B cell (primary cell): Measurements from ENCODE around the gene DCHS2. TPM values are rescaled to one million over a fixed set of nuclear protein-coding genes. Genes with fewer than 3 reads are reported as not detected.
A peak's percentile ranks its signal among the peaks of the same experiment; 100 is the strongest.

Experiments
- ATAC-seq: fragments of 200-7000 bp; cut with Tn5 transposase; one replicate; pipeline ENCODE4 v1.10.0; 2021; ENCODE audit warnings: low read depth, mild to moderate bottlenecking, moderate number of reproducible peaks, moderate library complexity
- CTCF ChIA-PET: fragments of 350-600 bp; sonication (Branson Sonifier 250); formaldehyde crosslinking; loops from one replicate; lab custom pipeline; 2021; ENCODE audit warnings: antibody characterized with exemption, inconsistent platforms; lab: Charles Lee
- POLR2A ChIA-PET: fragments of 350-600 bp; sonication (Branson Sonifier 250); formaldehyde crosslinking; loops from one replicate; lab custom pipeline; 2021; ENCODE audit warnings: antibody characterized with exemption; lab: Charles Lee
- DNase-seq: peaks from one replicate; pipeline ENCODE4 v3.0.0; 2013
- H2AFZ ChIP-seq: 2 replicates; pipeline ENCODE4 v1.6.1; 2012; ENCODE audit warnings: mild to moderate bottlenecking, low read depth, low read length; ENCODE audit not compliant: insufficient read depth, poor library complexity, severe bottlenecking
- H3K27ac ChIP-seq, 2 donors: 1 replicate in 1 of 2; 2 replicates in 1 of 2; pipeline ENCODE4 v1.5.1; 2012 to 2013; ENCODE audit warnings: low read length in 2 of 2, mild to moderate bottlenecking in 2 of 2, moderate library complexity in 1 of 2
- H3K27me3 ChIP-seq, 4 experiments: fragments of 200-600 bp in 1 of 4; sonication (generic) in 1 of 4; replicated peaks in 1 of 4; 1 replicate in 2 of 4; 2 replicates in 2 of 4; pipeline versions ENCODE4 v1.6.1 to v1.7.0; 2013 to 2016; ENCODE audit warnings: low read length in 3 of 4, mild to moderate bottlenecking in 2 of 4, mixed read lengths in 1 of 4, moderate library complexity in 1 of 4; ENCODE audit not compliant: insufficient read depth in 4 of 4, control insufficient read depth in 3 of 4; ENCODE audit errors: control extremely low read depth in 1 of 4
- H3K36me3 ChIP-seq, 2 experiments: replicated peaks in 1 of 2; 1 replicate in 1 of 2; 2 replicates in 1 of 2; pipeline versions ENCODE4 v1.6.1 to v1.7.1; 2013; ENCODE audit warnings: low read length in 1 of 2; ENCODE audit not compliant: insufficient read depth in 2 of 2, control insufficient read depth in 1 of 2; ENCODE audit errors: control extremely low read depth in 1 of 2, extremely low read depth in 1 of 2
- H3K4me1 ChIP-seq, 2 donors: fragments of 200-600 bp in 1 of 2; sonication (generic) in 1 of 2; 1 replicate in 1 of 2; 2 replicates in 1 of 2; pipeline versions ENCODE4 v1.5.1 to v1.6.1; 2013 to 2017; ENCODE audit warnings: low read length in 2 of 2; ENCODE audit not compliant: control insufficient read depth in 2 of 2, insufficient read depth in 2 of 2
- H3K4me2 ChIP-seq: replicated peaks from 2 replicates; pipeline ENCODE3; 2012; ENCODE audit warnings: mild to moderate bottlenecking, low read depth, low read length; ENCODE audit not compliant: poor library complexity, severe bottlenecking
- H3K4me3 ChIP-seq, 5 experiments: fragments of 200-600 bp in 1 of 5; sonication (generic) in 1 of 5; 1 replicate in 3 of 5; 2 replicates in 2 of 5; pipeline versions ENCODE4 v1.5.1 to v1.7.0; 2011 to 2016; ENCODE audit warnings: low read length in 4 of 5, mild to moderate bottlenecking in 4 of 5, low read depth in 2 of 5, control low read depth in 1 of 5, moderate library complexity in 1 of 5; ENCODE audit not compliant: insufficient read depth in 1 of 5; ENCODE audit errors: control extremely low read depth in 1 of 5, extremely low read depth in 1 of 5
- H3K79me2 ChIP-seq: fragments of 200-600 bp; sonication (generic); one replicate; pipeline ENCODE4 v1.6.0; 2016; ENCODE audit warnings: low read length; ENCODE audit not compliant: control insufficient read depth, insufficient read depth
- H3K9ac ChIP-seq: fragments of 200-600 bp; sonication (generic); 2 replicates; pipeline ENCODE4 v1.6.1; 2017; ENCODE audit warnings: mild to moderate bottlenecking, low read length, moderate library complexity
- H3K9me3 ChIP-seq, 3 donors: one replicate each; pipeline versions ENCODE4 v1.6.1 to v1.7.1; 2013; ENCODE audit warnings: low read length in 2 of 3; ENCODE audit not compliant: control insufficient read depth in 2 of 3, insufficient read depth in 1 of 3; ENCODE audit errors: control extremely low read depth in 1 of 3
- H4K20me1 ChIP-seq: 2 replicates; pipeline ENCODE4 v1.6.0; 2012; ENCODE audit warnings: mild to moderate bottlenecking, low read length; ENCODE audit not compliant: insufficient read depth, control insufficient read depth, poor library complexity, severe bottlenecking
- H3K27ac Mint-ChIP-seq: one replicate; pipeline ENCODE4 v1.8.0; 2021; ENCODE audit warnings: mixed read lengths
- H3K27me3 Mint-ChIP-seq: one replicate; pipeline ENCODE4 v1.8.0; 2021; ENCODE audit warnings: mixed read lengths
- H3K4me1 Mint-ChIP-seq: one replicate; pipeline ENCODE4 v1.8.0; 2021; ENCODE audit warnings: mixed read lengths
- H3K4me3 Mint-ChIP-seq: one replicate; pipeline ENCODE4 v1.8.0; 2021; ENCODE audit warnings: mixed read lengths
- H3K9me3 Mint-ChIP-seq: one replicate; pipeline ENCODE4 v1.8.0; 2022; ENCODE audit warnings: mixed read lengths; ENCODE audit not compliant: insufficient read depth
- EZH2 ChIP-seq: IDR thresholded peaks from 2 replicates; pipeline ENCODE4 v1.6.1; 2012; ENCODE audit warnings: borderline replicate concordance, low read depth, mild to moderate bottlenecking, moderate library complexity, low read length; ENCODE audit not compliant: insufficient read depth, poor library complexity, severe bottlenecking
- WGBS: methylation state at CpG from one replicate; pipeline ENCODE4 v1.1.5; 2013; ENCODE audit warnings: missing lambda C conversion rate; ENCODE audit not compliant: insufficient coverage; 5-methylcytosine and 5-hydroxymethylcytosine counted together
- intact Hi-C: fragments of 100-400 bp; cut with micrococcal nuclease; formaldehyde crosslinking; loops from one replicate; pipeline ENCODE4 v1.10.0; 2022
- polyA plus RNA-seq: library from polyadenylated mRNA; depleted of rRNA; stranded (reverse); fragments of >200 nt; gene quantifications from 2 replicates; pipeline ENCODE4 v1.2.3, GENCODE V29; 2012
- total RNA-seq, 2 donors: library from RNA; stranded (reverse); fragments of 120-200 nt in 1 of 2; gene quantifications; 1 replicate in 1 of 2; 2 replicates in 1 of 2; pipeline versions ENCODE4 v1.2.3 to v1.2.4, GENCODE V29; 2013 to 2022
- TF ChIP-seq, protein P1 (sequence below): fragments of 200-600 bp; IDR thresholded peaks from one replicate; pipeline ENCODE4 v1.8.0; 2022; ENCODE audit warnings: antibody characterized with exemption, mild to moderate bottlenecking

Gene DCHS2
- total and polyA plus RNA-seq, 2 donors (not counting 1 experiment from before 2014, with no cell fraction given): 0.02 to 0.06 TPM

DNA sequence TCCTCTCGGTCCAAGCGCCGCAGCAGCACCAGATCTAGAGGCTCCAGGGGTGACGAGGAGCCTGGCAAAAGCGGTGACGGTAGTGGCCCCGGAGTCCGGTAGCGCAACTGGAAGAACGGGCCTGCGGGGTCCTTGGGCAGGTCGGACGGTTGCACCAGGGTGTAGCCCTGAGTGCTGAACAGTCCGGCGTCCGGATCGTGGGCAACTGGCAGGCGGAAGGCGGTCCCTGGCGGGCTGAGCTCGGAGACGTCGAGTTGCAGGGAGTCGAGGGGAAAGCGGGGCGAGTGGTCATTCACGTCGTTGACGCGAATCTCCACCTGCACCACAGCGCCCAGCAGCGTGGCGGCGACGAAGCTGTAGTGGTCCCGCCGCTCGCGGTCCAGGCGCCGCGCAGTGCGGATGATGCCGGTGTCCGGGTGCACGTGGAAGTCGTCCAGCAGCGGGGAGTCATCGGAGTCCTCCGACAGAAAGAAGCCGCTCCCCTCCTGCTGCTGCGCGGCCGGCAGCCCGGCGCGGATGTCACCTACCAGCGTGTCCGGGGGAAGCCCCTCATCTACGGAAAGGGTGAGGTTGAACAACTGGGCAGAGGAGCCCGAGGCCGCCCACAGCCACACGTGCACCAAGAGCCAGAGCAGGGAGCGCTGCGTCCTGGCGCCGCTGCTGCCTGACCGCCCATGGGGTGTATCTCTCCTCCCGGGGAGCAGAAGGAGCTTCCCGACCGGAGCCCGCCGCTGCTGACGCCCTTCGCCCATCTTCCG is 837 bp downstream of the DCHS2 start:
- no peak for TF ChIP-seq EZH2
- TF ChIP-seq, protein P1, sequence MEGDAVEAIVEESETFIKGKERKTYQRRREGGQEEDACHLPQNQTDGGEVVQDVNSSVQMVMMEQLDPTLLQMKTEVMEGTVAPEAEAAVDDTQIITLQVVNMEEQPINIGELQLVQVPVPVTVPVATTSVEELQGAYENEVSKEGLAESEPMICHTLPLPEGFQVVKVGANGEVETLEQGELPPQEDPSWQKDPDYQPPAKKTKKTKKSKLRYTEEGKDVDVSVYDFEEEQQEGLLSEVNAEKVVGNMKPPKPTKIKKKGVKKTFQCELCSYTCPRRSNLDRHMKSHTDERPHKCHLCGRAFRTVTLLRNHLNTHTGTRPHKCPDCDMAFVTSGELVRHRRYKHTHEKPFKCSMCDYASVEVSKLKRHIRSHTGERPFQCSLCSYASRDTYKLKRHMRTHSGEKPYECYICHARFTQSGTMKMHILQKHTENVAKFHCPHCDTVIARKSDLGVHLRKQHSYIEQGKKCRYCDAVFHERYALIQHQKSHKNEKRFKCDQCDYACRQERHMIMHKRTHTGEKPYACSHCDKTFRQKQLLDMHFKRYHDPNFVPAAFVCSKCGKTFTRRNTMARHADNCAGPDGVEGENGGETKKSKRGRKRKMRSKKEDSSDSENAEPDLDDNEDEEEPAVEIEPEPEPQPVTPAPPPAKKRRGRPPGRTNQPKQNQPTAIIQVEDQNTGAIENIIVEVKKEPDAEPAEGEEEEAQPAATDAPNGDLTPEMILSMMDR: no peak
- CTCF ChIA-PET: interaction anchor here (0.9 kb wide), 1 partner anchor 13 kb away, joined by 4 read pairs; no protein-coding TSS in a partner anchor
- POLR2A ChIA-PET: no interaction called here
- H2AFZ ChIP-seq: peak overlapping the region; percentile 70
- H4K20me1 ChIP-seq: no peaks in the 10 kb centered on the region
- peak overlapping the region; percentile 83 for H3K4me2 ChIP-seq
- H3K79me2 ChIP-seq: no peaks in the 10 kb centered on the region
- ATAC-seq: peak; percentile 70
- Mint-ChIP-seq H3K4me1 (peaks cover 27% of the 10 kb centered on the region), H3K9me3 (no peaks in the 10 kb centered on the region), H3K27ac (no peak overlapping the region), H3K4me3 (peak overlapping the region; percentile 91), H3K27me3 (peaks cover 62% of the 10 kb centered on the region)
- no peak overlapping the region for H3K27ac ChIP-seq
- peak; percentile 60 for DNase-seq
- H3K4me3 ChIP-seq: peak overlapping the region; percentile 33 to 71 (median 61)
- H3K9me3 ChIP-seq: peaks cover 0 to 22% (median 0%) of the 10 kb centered on the region in 3 donors
- peaks cover 17 to 23% of the 10 kb centered on the region in 2 donors for H3K4me1 ChIP-seq
- H3K9ac ChIP-seq: peak overlapping the region; percentile 61
- peaks cover 0 to 59% (median 27%) of the 10 kb centered on the region in 4 experiments for H3K27me3 ChIP-seq
- no peaks in the 10 kb centered on the region for H3K36me3 ChIP-seq
- intact Hi-C loops: loop anchor here (5.0 kb wide), 1 partner anchor 73 kb away; no protein-coding TSS in a partner anchor
- WGBS: 9% methylated on average over 76 of the region's 76 CpGs

DNA sequence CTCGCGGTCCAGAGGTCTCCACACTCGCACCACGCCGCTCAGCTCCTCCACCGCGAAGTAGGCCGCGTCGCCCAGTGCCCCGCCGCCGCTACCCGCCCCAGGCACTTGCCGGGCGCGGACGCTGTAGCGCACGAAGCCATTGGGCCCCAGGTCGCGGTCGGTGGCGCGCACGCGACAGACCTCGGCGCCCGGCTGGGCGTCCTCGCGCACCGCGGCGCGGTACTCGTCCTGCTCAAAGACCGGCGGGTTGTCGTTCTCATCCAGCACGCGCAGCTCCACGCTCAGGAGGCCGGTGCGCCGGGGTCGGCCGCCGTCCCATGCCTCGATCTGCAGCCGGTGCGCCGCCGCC is 1.4 kb downstream of the DCHS2 start:
- TF ChIP-seq EZH2: no peak
- TF ChIP-seq, protein P1: no peak
- peaks cover 60% of the 10 kb centered on the region for H3K27me3 Mint-ChIP-seq
- peaks cover 0 to 57% (median 25%) of the 10 kb centered on the region in 4 experiments for H3K27me3 ChIP-seq

More for the DNA sequence above, 1.4 kb downstream of the DCHS2 start:
- H3K4me3 Mint-ChIP-seq: peak overlapping the region; percentile 91
- peak; percentile 39 for DNase-seq
- no peaks in the 10 kb centered on the region for H3K9me3 Mint-ChIP-seq
- Histone ChIP-seq H3K4me1 (peaks cover 20 to 28% of the 10 kb centered on the region in 2 donors), H3K27ac (no peak overlapping the region), H3K4me2 (peak overlapping the region; percentile 83), H3K36me3 (no peaks in the 10 kb centered on the region), H3K4me3 (peak overlapping the region in 4 of 5 experiments; percentile 33 to 71 (median 66)), H3K9me3 (peaks cover 0 to 22% (median 0%) of the 10 kb centered on the region in 3 donors), H3K79me2 (no peaks in the 10 kb centered on the region), H4K20me1 (no peaks in the 10 kb centered on the region), H3K9ac (peak overlapping the region; percentile 61), H2AFZ (peak overlapping the region; percentile 70)
- no peak overlapping the region for H3K27ac Mint-ChIP-seq
- intact Hi-C loops: loop anchor here (5.0 kb wide), 1 partner anchor 73 kb away; no protein-coding TSS in a partner anchor
- CTCF ChIA-PET: no interaction called here
- POLR2A ChIA-PET: no interaction called here
- peaks cover 27% of the 10 kb centered on the region for H3K4me1 Mint-ChIP-seq
- WGBS: 12% methylated on average over 55 of the region's 55 CpGs
- ATAC-seq: no peak
